ENCODE measurements around the gene OR2D2. TPM values are rescaled to one million over a fixed set of nuclear protein-coding genes. Genes with fewer than 3 reads are reported as not detected.

Gene OR2D2
- total RNA-seq, 1 experiment from 2014 or later = 0.20 TPM

DNA sequence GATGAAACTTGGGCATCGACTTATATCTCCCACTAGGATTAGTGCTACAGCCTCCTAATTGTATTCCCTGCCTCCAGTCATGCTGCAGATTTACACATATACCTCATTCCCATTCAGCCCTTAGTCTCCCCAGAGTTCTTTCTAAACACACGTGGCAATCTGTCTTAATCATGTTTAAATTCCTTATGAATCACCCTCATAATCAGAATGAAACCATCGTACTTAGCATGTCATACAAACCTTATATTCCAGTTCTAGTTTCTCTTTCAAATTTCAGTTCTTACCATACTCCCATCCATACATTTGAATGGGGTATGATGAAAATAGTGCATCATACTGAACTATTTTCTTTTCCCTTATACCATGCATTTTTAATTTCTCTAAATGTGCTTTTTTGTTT, 35.4 kb downstream of the OR2D2 start:
- Histone ChIP-seq H3K27me3 (ENCODE audit: insufficient read depth, low read length) (no peaks in the 10 kb centered on the region), H3K4me3 (replicated peaks in 1 of 2; ENCODE audit: low read depth in 1 of 2, low read length in 2 of 2) (no peak overlapping the region), H3K36me3 (ENCODE audit: control insufficient read depth in 1 of 2, insufficient read depth in 2 of 2, low read length in 2 of 2) (no peaks in the 10 kb centered on the region), H3K79me2 (ENCODE audit: insufficient read depth, low read length) (no peaks in the 10 kb centered on the region), H3K9ac (ENCODE audit: low read length) (no peak overlapping the region), H4K20me1 (ENCODE audit: insufficient read depth) (no peaks in the 10 kb centered on the region), H3K9me2 (ENCODE audit: insufficient read depth) (no peaks in the 10 kb centered on the region), H3K4me1 (ENCODE audit: control insufficient read depth in 1 of 2, insufficient read depth in 2 of 2, low read length in 2 of 2) (no peaks in the 10 kb centered on the region), H3K9me3 (ENCODE audit: control insufficient read depth in 1 of 2, insufficient read depth in 1 of 2, low read depth in 1 of 2, low read length in 2 of 2) (no peaks in the 10 kb centered on the region), H3K27ac (ENCODE audit: low read depth, low read length) (no peak overlapping the region), H2AFZ (ENCODE audit: low read depth, low read length, poor library complexity, severe bottlenecking) (no peak overlapping the region), H3K4me2 (ENCODE audit: low read length) (no peak overlapping the region)
- TF ChIP-seq POLR2AphosphoS5 (IDR thresholded peaks at IDR 0.05; ENCODE audit: low read depth, low read length) = no peak
- TF ChIP-seq, protein P1, sequence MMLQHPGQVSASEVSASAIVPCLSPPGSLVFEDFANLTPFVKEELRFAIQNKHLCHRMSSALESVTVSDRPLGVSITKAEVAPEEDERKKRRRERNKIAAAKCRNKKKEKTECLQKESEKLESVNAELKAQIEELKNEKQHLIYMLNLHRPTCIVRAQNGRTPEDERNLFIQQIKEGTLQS (IDR thresholded peaks at IDR 0.05) = no peak
- TF ChIP-seq, protein P2, sequence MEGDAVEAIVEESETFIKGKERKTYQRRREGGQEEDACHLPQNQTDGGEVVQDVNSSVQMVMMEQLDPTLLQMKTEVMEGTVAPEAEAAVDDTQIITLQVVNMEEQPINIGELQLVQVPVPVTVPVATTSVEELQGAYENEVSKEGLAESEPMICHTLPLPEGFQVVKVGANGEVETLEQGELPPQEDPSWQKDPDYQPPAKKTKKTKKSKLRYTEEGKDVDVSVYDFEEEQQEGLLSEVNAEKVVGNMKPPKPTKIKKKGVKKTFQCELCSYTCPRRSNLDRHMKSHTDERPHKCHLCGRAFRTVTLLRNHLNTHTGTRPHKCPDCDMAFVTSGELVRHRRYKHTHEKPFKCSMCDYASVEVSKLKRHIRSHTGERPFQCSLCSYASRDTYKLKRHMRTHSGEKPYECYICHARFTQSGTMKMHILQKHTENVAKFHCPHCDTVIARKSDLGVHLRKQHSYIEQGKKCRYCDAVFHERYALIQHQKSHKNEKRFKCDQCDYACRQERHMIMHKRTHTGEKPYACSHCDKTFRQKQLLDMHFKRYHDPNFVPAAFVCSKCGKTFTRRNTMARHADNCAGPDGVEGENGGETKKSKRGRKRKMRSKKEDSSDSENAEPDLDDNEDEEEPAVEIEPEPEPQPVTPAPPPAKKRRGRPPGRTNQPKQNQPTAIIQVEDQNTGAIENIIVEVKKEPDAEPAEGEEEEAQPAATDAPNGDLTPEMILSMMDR (IDR thresholded peaks at IDR 0.05 in 2 of 3, conservative IDR thresholded peaks at IDR 0.05 in 1 of 3; ENCODE audit: borderline replicate concordance in 1 of 3, insufficient read depth in 1 of 3, low read depth in 2 of 3, low read length in 2 of 3) = no peak
- no peak for TF ChIP-seq SIN3A (IDR thresholded peaks at IDR 0.05; ENCODE audit: low read depth)
- no peak for TF ChIP-seq CEBPB (IDR thresholded peaks at IDR 0.05; ENCODE audit: low read depth)
- no peak for TF ChIP-seq SP1 (IDR thresholded peaks at IDR 0.05; ENCODE audit: low read depth)
- TF ChIP-seq POLR2A (IDR thresholded peaks at IDR 0.05; ENCODE audit: borderline replicate concordance, extremely low read depth, insufficient read depth, insufficient read length) = no peak
- no peak for TF ChIP-seq EGR1 (IDR thresholded peaks at IDR 0.05; ENCODE audit: low read depth)
- no peak for TF ChIP-seq EZH2 (IDR thresholded peaks at IDR 0.05)
- no peak for TF ChIP-seq RAD21 (IDR thresholded peaks at IDR 0.05; ENCODE audit: low read depth)
- no peak for TF ChIP-seq CBX3 (IDR thresholded peaks at IDR 0.05; ENCODE audit: low read depth)
- no peak for TF ChIP-seq SRF (IDR thresholded peaks at IDR 0.05; ENCODE audit: low read depth)
- TF ChIP-seq, protein P3, sequence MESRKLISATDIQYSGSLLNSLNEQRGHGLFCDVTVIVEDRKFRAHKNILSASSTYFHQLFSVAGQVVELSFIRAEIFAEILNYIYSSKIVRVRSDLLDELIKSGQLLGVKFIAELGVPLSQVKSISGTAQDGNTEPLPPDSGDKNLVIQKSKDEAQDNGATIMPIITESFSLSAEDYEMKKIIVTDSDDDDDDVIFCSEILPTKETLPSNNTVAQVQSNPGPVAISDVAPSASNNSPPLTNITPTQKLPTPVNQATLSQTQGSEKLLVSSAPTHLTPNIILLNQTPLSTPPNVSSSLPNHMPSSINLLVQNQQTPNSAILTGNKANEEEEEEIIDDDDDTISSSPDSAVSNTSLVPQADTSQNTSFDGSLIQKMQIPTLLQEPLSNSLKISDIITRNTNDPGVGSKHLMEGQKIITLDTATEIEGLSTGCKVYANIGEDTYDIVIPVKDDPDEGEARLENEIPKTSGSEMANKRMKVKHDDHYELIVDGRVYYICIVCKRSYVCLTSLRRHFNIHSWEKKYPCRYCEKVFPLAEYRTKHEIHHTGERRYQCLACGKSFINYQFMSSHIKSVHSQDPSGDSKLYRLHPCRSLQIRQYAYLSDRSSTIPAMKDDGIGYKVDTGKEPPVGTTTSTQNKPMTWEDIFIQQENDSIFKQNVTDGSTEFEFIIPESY (IDR thresholded peaks at IDR 0.05; ENCODE audit: extremely low read depth, insufficient replicate concordance, low read length) = no peak
- TF ChIP-seq TCF7L2 (IDR thresholded peaks at IDR 0.05; ENCODE audit: borderline replicate concordance, extremely low read depth, insufficient read depth, insufficient read length) = no peak
- intact Hi-C loops (cut with micrococcal nuclease) = no loop called here
- ATAC-seq = no peak
- DNase-seq (ENCODE audit: low read depth, low spot score) = no peak
- BruUV-seq (replicated peaks) = no TSS peak
- ChIA-PET CTCF (no interaction called here), POLR2A (no interaction called here), RAD21 (ENCODE audit: low non-redundant PET in 1 of 2, low total read pairs in 2 of 2, uncharacterized antibody in 2 of 2, unreplicated experiment in 2 of 2) (no interaction called here)

Data from HCT116 (cell line).